ENCODE results near the gene UBE2O. TPM values are rescaled to one million over a fixed set of nuclear protein-coding genes. Genes with fewer than 3 reads are reported as not detected.

UBE2O gene
- total and polyA plus RNA-seq, 9 donors: 8.3 to 37.2 (median 27.9) TPM

GRCh38 chr17:76397687-76398522 is 55.0 kb downstream of the UBE2O start:
- no peak overlapping the region for H3K4me3 ChIP-seq
- no peaks in the 10 kb centered on the region for H3K36me3 ChIP-seq
- WGBS, 3 donors: 51 to 59% (median 51%) methylated on average over 16 of the region's 16 CpGs

GRCh38 chr17:76397184-76397583 is 55.8 kb downstream of the UBE2O start:
- Histone ChIP-seq H3K9me3 (no peaks in the 10 kb centered on the region), H3K4me1 (ENCODE audit: insufficient read depth) (no peaks in the 10 kb centered on the region), H3K27ac (no peak overlapping the region), H3K36me3 (no peaks in the 10 kb centered on the region), H3K4me3 (no peak overlapping the region), H3K27me3 (no peaks in the 10 kb centered on the region)
- no peak for TF ChIP-seq EP300 (IDR thresholded peaks at IDR 0.05)
- TF ChIP-seq, protein P1, sequence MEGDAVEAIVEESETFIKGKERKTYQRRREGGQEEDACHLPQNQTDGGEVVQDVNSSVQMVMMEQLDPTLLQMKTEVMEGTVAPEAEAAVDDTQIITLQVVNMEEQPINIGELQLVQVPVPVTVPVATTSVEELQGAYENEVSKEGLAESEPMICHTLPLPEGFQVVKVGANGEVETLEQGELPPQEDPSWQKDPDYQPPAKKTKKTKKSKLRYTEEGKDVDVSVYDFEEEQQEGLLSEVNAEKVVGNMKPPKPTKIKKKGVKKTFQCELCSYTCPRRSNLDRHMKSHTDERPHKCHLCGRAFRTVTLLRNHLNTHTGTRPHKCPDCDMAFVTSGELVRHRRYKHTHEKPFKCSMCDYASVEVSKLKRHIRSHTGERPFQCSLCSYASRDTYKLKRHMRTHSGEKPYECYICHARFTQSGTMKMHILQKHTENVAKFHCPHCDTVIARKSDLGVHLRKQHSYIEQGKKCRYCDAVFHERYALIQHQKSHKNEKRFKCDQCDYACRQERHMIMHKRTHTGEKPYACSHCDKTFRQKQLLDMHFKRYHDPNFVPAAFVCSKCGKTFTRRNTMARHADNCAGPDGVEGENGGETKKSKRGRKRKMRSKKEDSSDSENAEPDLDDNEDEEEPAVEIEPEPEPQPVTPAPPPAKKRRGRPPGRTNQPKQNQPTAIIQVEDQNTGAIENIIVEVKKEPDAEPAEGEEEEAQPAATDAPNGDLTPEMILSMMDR (IDR thresholded peaks at IDR 0.05): no peak
- no peak for TF ChIP-seq POLR2A (IDR thresholded peaks at IDR 0.05)
- no peak for DNase-seq
- WGBS, 3 donors: 75 to 91% (median 86%) methylated on average over 8 of the region's 8 CpGs
- intact Hi-C loops (cut with DNase I): loop anchor here in 3 of 4 donors (2.0 to 10.0 kb wide), 4 partner anchors 90 to 658 kb away; partner anchors contain the start of gene QRICH2 (in 1 of the 3)

More at GRCh38 chr17:76397687-76398522, 55.0 kb downstream of the UBE2O start:
- intact Hi-C loops (cut with DNase I): loop anchor here (1.0 to 10.0 kb wide), 5 partner anchors 91 to 657 kb away; partner anchors contain the start of gene QRICH2 (in 1 of the 4)
- TF ChIP-seq, protein P1 (IDR thresholded peaks at IDR 0.05): peak; percentile 91 to 96 (median 92)
- TF ChIP-seq EP300 (IDR thresholded peaks at IDR 0.05): no peak
- Histone ChIP-seq H3K4me1 (ENCODE audit: insufficient read depth) (no peaks in the 10 kb centered on the region), H3K9me3 (no peaks in the 10 kb centered on the region), H3K27me3 (no peaks in the 10 kb centered on the region), H3K27ac (no peak overlapping the region)
- DNase-seq: peak; percentile 80 to 92 (median 90)

- Histone ChIP-seq H3K27ac (no peak overlapping the region), H3K36me3 (no peaks in the 10 kb centered on the region), H3K4me1 (ENCODE audit: insufficient read depth) (no peaks in the 10 kb centered on the region), H3K27me3 (no peaks in the 10 kb centered on the region), H3K9me3 (no peaks in the 10 kb centered on the region), H3K4me3 (no peak overlapping the region)
- 96 to 98% (median 97%) methylated on average over 15 of the region's 15 CpGs for WGBS, 3 donors
- TF ChIP-seq, protein P1 (IDR thresholded peaks at IDR 0.05): no peak
- TF ChIP-seq EP300 (IDR thresholded peaks at IDR 0.05) (no peak), POLR2A (IDR thresholded peaks at IDR 0.05) (no peak)
- intact Hi-C loops (cut with DNase I): loop anchor here in 3 of 4 donors (2.0 to 10.0 kb wide), 4 partner anchors 89 to 659 kb away; partner anchors contain the start of gene QRICH2 (in 1 of the 3)
- no peak for DNase-seq
Measured at GRCh38 chr17:76395980-76396379, 57.0 kb downstream of the UBE2O start.

GRCh38 chr17:76394166-76394565 is 58.8 kb downstream of the UBE2O start:
- 90 to 94% (median 91%) methylated on average over 10 of the region's 10 CpGs for WGBS, 3 donors
- Histone ChIP-seq H3K4me1 (ENCODE audit: insufficient read depth) (no peaks in the 10 kb centered on the region), H3K27ac (no peak overlapping the region), H3K4me3 (no peak overlapping the region), H3K36me3 (no peaks in the 10 kb centered on the region), H3K27me3 (no peaks in the 10 kb centered on the region), H3K9me3 (no peaks in the 10 kb centered on the region)
- intact Hi-C loops (cut with DNase I): loop anchor here in 1 of 4 donors (10.0 kb wide), 1 partner anchor 661 kb away; no protein-coding TSS in a partner anchor
- no peak for DNase-seq
- TF ChIP-seq POLR2A (IDR thresholded peaks at IDR 0.05) (no peak), EP300 (IDR thresholded peaks at IDR 0.05) (no peak)
- TF ChIP-seq, protein P1 (IDR thresholded peaks at IDR 0.05): no peak

Measured in ovary (tissue), 9 donors.